Measurements from ENCODE around the gene FADS2.

GRCh38 chr11:61778920-61779650, 49.0 kb upstream of the FADS2 start:
- TF ChIP-seq, protein P1, sequence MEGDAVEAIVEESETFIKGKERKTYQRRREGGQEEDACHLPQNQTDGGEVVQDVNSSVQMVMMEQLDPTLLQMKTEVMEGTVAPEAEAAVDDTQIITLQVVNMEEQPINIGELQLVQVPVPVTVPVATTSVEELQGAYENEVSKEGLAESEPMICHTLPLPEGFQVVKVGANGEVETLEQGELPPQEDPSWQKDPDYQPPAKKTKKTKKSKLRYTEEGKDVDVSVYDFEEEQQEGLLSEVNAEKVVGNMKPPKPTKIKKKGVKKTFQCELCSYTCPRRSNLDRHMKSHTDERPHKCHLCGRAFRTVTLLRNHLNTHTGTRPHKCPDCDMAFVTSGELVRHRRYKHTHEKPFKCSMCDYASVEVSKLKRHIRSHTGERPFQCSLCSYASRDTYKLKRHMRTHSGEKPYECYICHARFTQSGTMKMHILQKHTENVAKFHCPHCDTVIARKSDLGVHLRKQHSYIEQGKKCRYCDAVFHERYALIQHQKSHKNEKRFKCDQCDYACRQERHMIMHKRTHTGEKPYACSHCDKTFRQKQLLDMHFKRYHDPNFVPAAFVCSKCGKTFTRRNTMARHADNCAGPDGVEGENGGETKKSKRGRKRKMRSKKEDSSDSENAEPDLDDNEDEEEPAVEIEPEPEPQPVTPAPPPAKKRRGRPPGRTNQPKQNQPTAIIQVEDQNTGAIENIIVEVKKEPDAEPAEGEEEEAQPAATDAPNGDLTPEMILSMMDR (IDR thresholded peaks at IDR 0.05) = no peak
- no peak for TF ChIP-seq POLR2A (IDR thresholded peaks at IDR 0.05)
